CD4-positive, alpha-beta memory T cell (primary cell): ENCODE data around the gene DDX23. TPM values are rescaled to one million over a fixed set of nuclear protein-coding genes. Genes with fewer than 3 reads are reported as not detected.
A peak's percentile ranks its signal among the peaks of the same experiment; 100 is the strongest.
"Not testable (repeated sequence)": the region's sequence is repeated elsewhere in the genome, so short reads cannot be mapped to it uniquely, and the experiment has no call there.

Experiments used
- CTCF ChIA-PET: fragments of 350-600 bp; sonication (Branson Sonifier 250); formaldehyde crosslinking; loops from one replicate; lab custom pipeline; 2021; ENCODE audit warnings: inconsistent platforms; ENCODE audit not compliant: partially characterized antibody; lab: Charles Lee
- POLR2A ChIA-PET: fragments of 350-600 bp; sonication (Branson Sonifier 250); formaldehyde crosslinking; loops from one replicate; lab custom pipeline; 2021; ENCODE audit not compliant: partially characterized antibody; lab: Charles Lee
- DNase-seq, 5 donors: peaks; one replicate each; pipeline versions ENCODE4 v3.0.0 to v3.0.0-alpha.2; 2020 to 2022; ENCODE audit warnings: mixed read lengths in 1 of 5
- H3K27ac ChIP-seq: one replicate; pipeline ENCODE4 v1.7.0; 2013; ENCODE audit warnings: low read depth, low read length
- H3K27me3 ChIP-seq: 2 replicates; pipeline ENCODE4 v1.7.0; 2013; ENCODE audit warnings: mild to moderate bottlenecking, low read length, moderate library complexity; ENCODE audit not compliant: insufficient read depth
- H3K36me3 ChIP-seq: 2 replicates; pipeline ENCODE4 v1.7.0; 2013; ENCODE audit warnings: mild to moderate bottlenecking, low read length, moderate library complexity; ENCODE audit not compliant: insufficient read depth
- H3K4me1 ChIP-seq: 2 replicates; pipeline ENCODE4 v1.7.0; 2013; ENCODE audit warnings: mild to moderate bottlenecking, low read length, moderate library complexity; ENCODE audit not compliant: insufficient read depth
- H3K4me3 ChIP-seq, 2 donors: one replicate each; pipeline ENCODE4 v1.7.0; 2013; ENCODE audit warnings: low read length in 2 of 2, mild to moderate bottlenecking in 1 of 2
- H3K9me3 ChIP-seq, 2 donors: one replicate each; pipeline ENCODE4 v1.7.0; 2013; ENCODE audit warnings: low read length in 2 of 2, control low read depth in 1 of 2; ENCODE audit not compliant: control insufficient read depth in 1 of 2
- H3K27ac Mint-ChIP-seq, 7 donors: one replicate each; pipeline ENCODE4 v1.8.0; 2020 to 2021; ENCODE audit warnings: mixed read lengths in 7 of 7, mild to moderate bottlenecking in 6 of 7, inconsistent platforms in 3 of 7, moderate library complexity in 3 of 7
- H3K27me3 Mint-ChIP-seq, 2 donors: one replicate each; pipeline ENCODE4 v1.8.0; 2020 to 2021; ENCODE audit warnings: mixed read lengths in 2 of 2
- H3K36me3 Mint-ChIP-seq, 2 donors: one replicate each; pipeline ENCODE4 v1.8.0; 2020 to 2021; ENCODE audit warnings: mixed read lengths in 2 of 2, inconsistent platforms in 1 of 2, mild to moderate bottlenecking in 1 of 2
- H3K4me1 Mint-ChIP-seq, 4 donors: one replicate each; pipeline ENCODE4 v1.8.0; 2020 to 2021; ENCODE audit warnings: mixed read lengths in 4 of 4, mild to moderate bottlenecking in 1 of 4
- H3K4me3 Mint-ChIP-seq, 8 donors: one replicate each; pipeline ENCODE4 v1.8.0; 2020 to 2021; ENCODE audit warnings: mixed read lengths in 8 of 8, mild to moderate bottlenecking in 7 of 8, moderate library complexity in 6 of 8, inconsistent platforms in 3 of 8
- H3K9me3 Mint-ChIP-seq, 8 donors: one replicate each; pipeline ENCODE4 v1.8.0; 2020 to 2021; ENCODE audit warnings: mixed read lengths in 8 of 8, mild to moderate bottlenecking in 5 of 8, inconsistent platforms in 3 of 8, moderate library complexity in 1 of 8
- intact Hi-C: fragments of 100-400 bp; cut with micrococcal nuclease; formaldehyde crosslinking; loops from one replicate; pipeline ENCODE4 v1.15.1; 2023
- polyA plus RNA-seq, 2 donors: library from polyadenylated mRNA; unstranded; fragments of 300-500 nt; fragmentation: Illumina TruSeq; gene quantifications; one replicate each; pipeline ENCODE4 v1.2.3, GENCODE V29; 2021
- total RNA-seq, 2 experiments: library from RNA; stranded (reverse); gene quantifications; one replicate each; pipeline ENCODE4 v1.2.3, GENCODE V29; 2021

Gene DDX23
- total and polyA plus RNA-seq, 4 experiments from 2014 or later = 14.3 to 158 (median 106) TPM

GRCh38 chr12:48875944-48876515 is 24.1 kb upstream of the DDX23 start:
- intact Hi-C loops = no loop called here
- Mint-ChIP-seq H3K9me3 (no peaks in the 10 kb centered on the region), H3K4me1 (no peaks in the 10 kb centered on the region), H3K4me3 (no peak overlapping the region), H3K27me3 (peaks cover 10 to 11% of the 10 kb centered on the region in 2 donors), H3K36me3 (no peaks in the 10 kb centered on the region), H3K27ac (no peak overlapping the region)
- Histone ChIP-seq H3K9me3 (no peaks in the 10 kb centered on the region), H3K36me3 (no peaks in the 10 kb centered on the region), H3K27me3 (no peaks in the 10 kb centered on the region), H3K4me3 (no peak overlapping the region), H3K4me1 (no peaks in the 10 kb centered on the region), H3K27ac (no peak overlapping the region)
- ChIA-PET POLR2A (no interaction called here), CTCF (interaction anchor here (1.0 kb wide), 1 partner anchor 23 kb away, joined by 3 read pairs; no protein-coding TSS in a partner anchor)
- DNase-seq = no peak

DNA sequence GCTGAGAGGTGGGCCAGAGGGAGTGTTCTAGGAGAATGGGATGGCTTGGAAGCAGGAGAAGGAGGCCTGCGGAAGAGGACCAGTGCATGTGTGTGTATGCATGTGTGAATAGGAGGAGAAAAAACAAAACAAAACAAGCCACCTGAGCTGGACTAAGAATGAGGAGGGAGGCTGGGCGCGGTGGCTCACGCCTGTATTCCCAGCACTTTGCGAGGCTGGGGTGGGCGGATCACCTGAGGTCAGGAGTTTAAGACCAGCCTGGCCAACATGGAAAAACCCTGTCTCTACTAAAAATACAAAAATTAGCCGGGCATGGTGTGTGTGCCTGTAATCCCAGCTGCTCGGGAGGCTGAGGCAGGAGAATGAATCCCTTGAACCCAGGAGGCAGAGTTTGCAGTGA is 21.6 kb upstream of the DDX23 start:
- H3K4me3 ChIP-seq, H3K9me3 ChIP-seq, DNase-seq, H3K4me1 Mint-ChIP-seq, H3K27me3 Mint-ChIP-seq, H3K27me3 ChIP-seq, H3K4me1 ChIP-seq, H3K36me3 ChIP-seq, H3K4me3 Mint-ChIP-seq, intact Hi-C loops, H3K27ac ChIP-seq, H3K9me3 Mint-ChIP-seq, H3K36me3 Mint-ChIP-seq: not testable (repeated sequence)
- CTCF ChIA-PET = interaction anchor here (1.2 to 11.7 kb wide), 3 partner anchors 17 to 115 kb away, joined by 3 to 62 read pairs (median 4); partner anchors contain the start of gene WNT1
- POLR2A ChIA-PET = interaction anchor here (1.1 to 1.3 kb wide), 2 partner anchors 8 to 22 kb away, joined by 3 to 5 read pairs; partner anchors contain the start of genes DDX23 and RND1
- peak overlapping the region in 1 of 7 donors; percentile 20 for H3K27ac Mint-ChIP-seq

DNA sequence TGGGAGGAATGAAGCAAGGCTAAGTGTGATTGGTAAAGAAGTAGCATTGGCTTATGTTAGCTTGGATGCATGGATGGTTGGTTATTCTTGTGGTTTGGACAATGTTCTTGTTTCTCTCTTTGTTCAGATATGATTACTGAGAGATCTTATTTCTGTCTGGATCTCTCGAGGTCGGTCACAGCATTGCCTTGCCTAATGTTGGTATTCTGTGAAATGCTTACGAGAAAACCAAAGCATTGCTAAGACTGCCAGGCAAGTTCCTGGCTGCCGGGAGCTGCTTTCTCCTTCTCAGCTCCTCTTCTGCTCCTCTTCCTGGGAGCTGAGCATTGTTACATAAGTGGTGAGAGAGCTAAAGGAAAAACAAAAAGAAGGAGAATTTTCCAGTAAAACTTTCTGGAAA is 21.1 kb upstream of the DDX23 start:
- Mint-ChIP-seq H3K27me3 (peaks cover 0 to 2% of the 10 kb centered on the region in 2 donors), H3K9me3 (no peaks in the 10 kb centered on the region), H3K4me1 (no peaks in the 10 kb centered on the region), H3K4me3 (no peak overlapping the region), H3K36me3 (no peaks in the 10 kb centered on the region), H3K27ac (peak overlapping the region in 1 of 7 donors; percentile 20)
- no peak overlapping the region for H3K27ac ChIP-seq
- H3K27me3 ChIP-seq = no peaks in the 10 kb centered on the region
- DNase-seq = no peak
- no peaks in the 10 kb centered on the region for H3K36me3 ChIP-seq
- no peaks in the 10 kb centered on the region for H3K9me3 ChIP-seq
- no peaks in the 10 kb centered on the region for H3K4me1 ChIP-seq
- POLR2A ChIA-PET = interaction anchor here (1.1 to 1.3 kb wide), 2 partner anchors 8 to 21 kb away, joined by 3 to 5 read pairs; partner anchors contain the start of genes DDX23 and RND1
- H3K4me3 ChIP-seq = no peak overlapping the region
- CTCF ChIA-PET = interaction anchor here (0.6 to 11.7 kb wide), 5 partner anchors 18 to 376 kb away, joined by 3 to 62 read pairs (median 3); partner anchors contain the start of gene WNT1
- intact Hi-C loops = no loop called here

DNA sequence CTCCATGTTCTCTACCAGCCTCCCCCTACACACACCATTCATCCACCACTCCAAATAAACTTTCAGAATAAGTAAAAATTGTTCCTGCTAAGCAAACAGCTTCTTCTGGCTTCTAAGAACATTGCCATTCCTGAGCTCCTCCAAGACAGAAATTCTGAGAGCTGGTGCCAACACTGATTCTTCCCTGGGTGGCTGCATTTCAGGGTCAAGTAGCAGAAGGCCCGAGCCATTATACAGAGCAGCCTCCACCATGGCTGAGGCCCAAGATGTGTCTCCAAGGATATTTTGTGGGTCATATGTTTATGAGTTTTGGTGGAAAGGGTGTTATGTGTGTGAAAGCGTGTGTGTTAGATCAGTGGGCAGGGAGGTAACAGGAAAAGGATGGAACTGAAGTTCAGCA is 17.2 kb upstream of the DDX23 start:
- POLR2A ChIA-PET = no interaction called here
- Histone ChIP-seq H3K9me3 (no peaks in the 10 kb centered on the region), H3K27ac (no peak overlapping the region), H3K4me1 (peaks cover 15% of the 10 kb centered on the region), H3K36me3 (no peaks in the 10 kb centered on the region), H3K4me3 (no peak overlapping the region), H3K27me3 (no peaks in the 10 kb centered on the region)
- Mint-ChIP-seq H3K4me3 (no peak overlapping the region), H3K27me3 (peaks cover under 1 to 2% of the 10 kb centered on the region in 2 donors), H3K4me1 (peaks cover 13 to 21% (median 18%) of the 10 kb centered on the region in 4 donors), H3K27ac (no peak overlapping the region), H3K36me3 (peaks cover 0 to 5% of the 10 kb centered on the region in 2 donors), H3K9me3 (no peaks in the 10 kb centered on the region)
- CTCF ChIA-PET = interaction anchor here (1.0 to 11.7 kb wide), 2 partner anchors 22 to 116 kb away, joined by 4 to 62 read pairs; no protein-coding TSS in a partner anchor
- DNase-seq = no peak
- intact Hi-C loops = no loop called here

GRCh38 chr12:48868451-48868850 is 16.5 kb upstream of the DDX23 start:
- Mint-ChIP-seq H3K4me3 (no peak overlapping the region), H3K27me3 (peaks cover 5 to 7% of the 10 kb centered on the region in 2 donors), H3K36me3 (peaks cover 0 to 5% of the 10 kb centered on the region in 2 donors), H3K4me1 (peaks cover 17 to 28% (median 23%) of the 10 kb centered on the region in 4 donors), H3K27ac (no peak overlapping the region), H3K9me3 (no peaks in the 10 kb centered on the region)
- Histone ChIP-seq H3K27ac (no peak overlapping the region), H3K27me3 (no peaks in the 10 kb centered on the region), H3K9me3 (no peaks in the 10 kb centered on the region), H3K4me3 (no peak overlapping the region), H3K36me3 (no peaks in the 10 kb centered on the region), H3K4me1 (peaks cover 21% of the 10 kb centered on the region)
- ChIA-PET CTCF (interaction anchor here (1.0 to 11.7 kb wide), 3 partner anchors 16 to 115 kb away, joined by 4 to 62 read pairs (median 6); no protein-coding TSS in a partner anchor), POLR2A (interaction anchor here (1.0 kb wide), 1 partner anchor 17 kb away, joined by 4 read pairs; the partner anchor contains the start of gene DDX23)
- intact Hi-C loops = no loop called here
- DNase-seq = no peak

GRCh38 chr12:48866052-48866711 is 14.2 kb upstream of the DDX23 start:
- Mint-ChIP-seq H3K27ac (peak overlapping the region; percentile 80 to 91 (median 86)), H3K9me3 (no peaks in the 10 kb centered on the region), H3K4me3 (peak overlapping the region; percentile 90 to 95 (median 92)), H3K27me3 (peaks cover 11 to 16% of the 10 kb centered on the region in 2 donors), H3K4me1 (peaks cover 17 to 30% (median 23%) of the 10 kb centered on the region in 4 donors), H3K36me3 (peaks cover 0 to 5% of the 10 kb centered on the region in 2 donors)
- CTCF ChIA-PET = interaction anchor here (0.8 to 11.7 kb wide), 11 partner anchors 10 to 67 kb away, joined by 3 to 62 read pairs (median 6); partner anchors contain the start of genes CACNB3, DDX23 and FKBP11
- peak overlapping the region; percentile 62 for H3K27ac ChIP-seq
- DNase-seq = no peak
- intact Hi-C loops = no loop called here
- no peaks in the 10 kb centered on the region for H3K36me3 ChIP-seq
- peaks cover 21% of the 10 kb centered on the region for H3K4me1 ChIP-seq
- POLR2A ChIA-PET = interaction anchor here (0.6 to 3.8 kb wide), 19 partner anchors 12 to 457 kb away, joined by 3 to 82 read pairs (median 5); partner anchors contain the start of genes ARF3, DDX23, FKBP11 and TROAP
- H3K4me3 ChIP-seq = peak overlapping the region in 1 of 2 donors; percentile 62
- H3K27me3 ChIP-seq = peaks cover 11% of the 10 kb centered on the region
- no peaks in the 10 kb centered on the region for H3K9me3 ChIP-seq
